GM12872 (cell line): ENCODE measurements around the gene NCMAP.

Source experiments
- CTCF ChIP-seq: IDR thresholded peaks from 3 replicates; pipeline ENCODE4 v1.5.1; 2011; ENCODE audit warnings: low read depth, mild to moderate bottlenecking, low read length, moderate library complexity; ENCODE audit not compliant: insufficient read depth

Gene NCMAP

GRCh38 chr1:24555591-24556413 is at the start of gene NCMAP:
Gene NCMAP (plus strand): TSS chr1:24556087. CDS start chr1:24595431, 39,344 bp downstream.
- TF ChIP-seq CTCF, result no peak

- TF ChIP-seq CTCF, result no peak
Observed at GRCh38 chr1:24506691-24507381, 49.1 kb upstream of the NCMAP start.

- TF ChIP-seq CTCF, result no peak
Observed at GRCh38 chr1:24507405-24507804, 48.5 kb upstream of the NCMAP start.

GRCh38 chr1:24508911-24509310 is 47.0 kb upstream of the NCMAP start:
- TF ChIP-seq CTCF, result no peak

- TF ChIP-seq CTCF, result no peak
Observed at GRCh38 chr1:24513706-24514105, 42.2 kb upstream of the NCMAP start.

- no peak for TF ChIP-seq CTCF
Observed at GRCh38 chr1:24514946-24515345, 40.9 kb upstream of the NCMAP start.

GRCh38 chr1:24516506-24516905 is 39.4 kb upstream of the NCMAP start:
- no peak for TF ChIP-seq CTCF
